Mesenchymal stem cell (in vitro differentiated cells and primary cell): ENCODE results near the gene PRR36.
A peak's percentile ranks its signal among the peaks of the same experiment; 100 is the strongest.

Source experiments
- DNase-seq: peaks from one replicate; pipeline ENCODE4 v3.0.0-alpha.2; 2013
- H2AFZ ChIP-seq: one replicate; pipeline ENCODE4 v1.6.1; 2013; ENCODE audit warnings: low read depth, mild to moderate bottlenecking, control low read depth, inconsistent platforms, low read length, moderate library complexity
- H2AK5ac ChIP-seq: 2 replicates; pipeline ENCODE4 v1.6.1; 2013; ENCODE audit warnings: low read length, moderate library complexity, mild to moderate bottlenecking, inconsistent platforms; ENCODE audit not compliant: severe bottlenecking
- H2BK120ac ChIP-seq: one replicate; pipeline ENCODE4 v1.6.1; 2013; ENCODE audit warnings: low read depth, mild to moderate bottlenecking, inconsistent platforms, low read length, moderate library complexity
- H2BK12ac ChIP-seq, 2 experiments: one replicate each; pipeline ENCODE4 v1.6.1; 2013; ENCODE audit warnings: inconsistent platforms in 2 of 2, low read length in 2 of 2, mild to moderate bottlenecking in 2 of 2, moderate library complexity in 2 of 2, control low read depth in 1 of 2
- H2BK15ac ChIP-seq: one replicate; pipeline ENCODE4 v1.6.1; 2013; ENCODE audit warnings: mild to moderate bottlenecking, low read depth, inconsistent platforms; ENCODE audit not compliant: poor library complexity, severe bottlenecking
- H2BK5ac ChIP-seq: 2 replicates; pipeline ENCODE4 v1.6.1; 2013; ENCODE audit warnings: low read depth, mild to moderate bottlenecking, low read length, control low read depth, inconsistent platforms; ENCODE audit not compliant: poor library complexity, severe bottlenecking
- H3K14ac ChIP-seq, 2 experiments: one replicate each; pipeline ENCODE4 v1.6.1; 2013; ENCODE audit warnings: inconsistent platforms in 2 of 2, low read length in 2 of 2, control low read depth in 1 of 2, mild to moderate bottlenecking in 1 of 2, moderate library complexity in 1 of 2
- H3K18ac ChIP-seq, 2 experiments: one replicate each; pipeline ENCODE4 v1.6.1; 2013; ENCODE audit warnings: inconsistent platforms in 2 of 2, low read length in 2 of 2, control low read depth in 1 of 2, low read depth in 1 of 2, mild to moderate bottlenecking in 1 of 2
- H3K23ac ChIP-seq, 2 experiments: one replicate each; pipeline ENCODE4 v1.6.1; 2013; ENCODE audit warnings: inconsistent platforms in 2 of 2, low read length in 2 of 2, mild to moderate bottlenecking in 2 of 2, moderate library complexity in 2 of 2, control low read depth in 1 of 2
- H3K27ac ChIP-seq: 2 replicates; pipeline ENCODE4 v1.5.1; 2013; ENCODE audit warnings: mild to moderate bottlenecking, moderate library complexity, low read length, control low read depth, inconsistent platforms; ENCODE audit not compliant: poor library complexity, severe bottlenecking
- H3K27me3 ChIP-seq, 2 experiments: 2 replicates each; pipeline versions ENCODE4 v1.6.1 to v1.7.0; 2013; ENCODE audit warnings: low read length in 2 of 2, mild to moderate bottlenecking in 2 of 2, moderate library complexity in 2 of 2, control low read depth in 1 of 2, inconsistent platforms in 1 of 2; ENCODE audit not compliant: control insufficient read depth in 1 of 2, insufficient read depth in 1 of 2
- H3K36me3 ChIP-seq, 2 experiments: 2 replicates each; pipeline versions ENCODE4 v1.6.1 to v1.7.0; 2013; ENCODE audit warnings: low read length in 2 of 2, control low read depth in 1 of 2, inconsistent platforms in 1 of 2, low read depth in 1 of 2, mild to moderate bottlenecking in 1 of 2; ENCODE audit not compliant: insufficient read depth in 2 of 2, control insufficient read depth in 1 of 2
- H3K4ac ChIP-seq, 2 experiments: one replicate each; pipeline ENCODE4 v1.6.1; 2013; ENCODE audit warnings: inconsistent platforms in 2 of 2, low read length in 2 of 2, mild to moderate bottlenecking in 2 of 2, moderate library complexity in 2 of 2, control low read depth in 1 of 2, low read depth in 1 of 2
- H3K4me1 ChIP-seq: 2 replicates; pipeline ENCODE4 v1.6.1; 2013; ENCODE audit warnings: low read depth, low read length, control low read depth; ENCODE audit not compliant: control insufficient read depth, insufficient read depth
- H3K4me2 ChIP-seq: 2 replicates; pipeline ENCODE4 v1.6.1; 2013; ENCODE audit warnings: low read length, mild to moderate bottlenecking, inconsistent platforms; ENCODE audit not compliant: poor library complexity, severe bottlenecking
- H3K4me3 ChIP-seq, 2 experiments: 2 replicates each; pipeline versions ENCODE4 v1.5.1 to v1.7.0; 2013; ENCODE audit warnings: low read length in 2 of 2, mild to moderate bottlenecking in 2 of 2, control low read depth in 1 of 2, low read depth in 1 of 2; ENCODE audit not compliant: insufficient read depth in 1 of 2
- H3K79me1 ChIP-seq: replicated peaks from 2 replicates; pipeline ENCODE4 v1.6.1; 2013; ENCODE audit warnings: mild to moderate bottlenecking, control low read depth, low read length, inconsistent platforms; ENCODE audit not compliant: poor library complexity, severe bottlenecking
- H3K9ac ChIP-seq: 2 replicates; pipeline ENCODE4 v1.7.0; 2013; ENCODE audit warnings: mild to moderate bottlenecking, low read length, moderate library complexity
- H3K9me3 ChIP-seq: 2 replicates; pipeline ENCODE4 v1.7.0; 2013; ENCODE audit warnings: mild to moderate bottlenecking, low read length; ENCODE audit not compliant: control insufficient read depth
- H4K8ac ChIP-seq: one replicate; pipeline ENCODE4 v1.6.1; 2013; ENCODE audit warnings: inconsistent platforms, mild to moderate bottlenecking, low read length, moderate library complexity
- H4K91ac ChIP-seq: one replicate; pipeline ENCODE4 v1.6.1; 2013; ENCODE audit warnings: mild to moderate bottlenecking, low read length, inconsistent platforms
- WGBS: methylation state at CpG from one replicate; pipeline ENCODE4 v1.1.7; 2013; ENCODE audit warnings: mixed read lengths; 5-methylcytosine and 5-hydroxymethylcytosine counted together

Gene PRR36

DNA sequence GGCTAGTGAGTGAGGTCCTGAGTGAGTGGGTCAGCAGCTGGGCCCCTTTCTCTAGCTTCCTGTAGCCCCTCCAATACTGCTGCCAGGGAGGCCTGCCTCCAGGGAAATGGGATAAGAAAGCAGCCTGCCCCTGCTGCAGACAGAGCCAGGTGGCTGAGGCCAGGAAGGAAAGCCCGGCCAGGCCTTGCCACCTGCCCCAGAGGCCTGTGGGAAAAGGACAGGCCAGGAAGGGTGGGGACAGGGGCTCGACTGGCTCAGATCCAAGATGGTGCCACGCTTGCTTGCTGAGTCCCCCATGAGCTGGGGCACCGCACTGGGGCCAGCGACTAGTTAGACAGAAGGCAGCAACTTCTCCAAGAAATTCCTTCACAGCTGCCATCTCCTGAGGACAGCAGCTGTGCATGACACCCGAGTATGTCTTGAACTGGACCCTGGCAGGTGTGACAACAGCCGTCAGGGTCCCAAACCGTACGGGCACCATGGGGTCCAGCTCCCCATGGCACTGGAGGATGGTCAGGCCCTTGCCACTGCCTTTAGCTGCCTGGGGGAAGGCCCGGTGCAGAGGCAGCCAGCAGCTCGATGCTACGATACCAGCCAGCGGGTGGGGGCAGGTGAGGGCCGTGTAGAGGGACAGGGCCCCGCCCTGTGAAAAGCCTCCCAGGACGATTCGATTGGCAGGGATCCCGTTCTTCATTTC is 5.1 kb upstream of the PRR36 start:
- no peak overlapping the region for H3K4ac ChIP-seq
- peaks cover 8% of the 10 kb centered on the region for H3K4me1 ChIP-seq
- DNase-seq = no peak
- H3K27ac ChIP-seq = no peak overlapping the region
- no peak overlapping the region for H3K9ac ChIP-seq
- peaks cover 0 to 4% of the 10 kb centered on the region in 2 experiments for H3K36me3 ChIP-seq
- no peak overlapping the region for H2BK120ac ChIP-seq
- H3K27me3 ChIP-seq = peaks cover 20 to 26% of the 10 kb centered on the region in 2 experiments
- H3K23ac ChIP-seq = no peak overlapping the region
- H3K4me3 ChIP-seq = no peak overlapping the region
- H3K4me2 ChIP-seq = no peak overlapping the region
- 85% methylated on average over 18 of the region's 18 CpGs for WGBS
- no peak overlapping the region for H2AFZ ChIP-seq
- no peak overlapping the region for H2BK15ac ChIP-seq
- no peak overlapping the region for H4K8ac ChIP-seq
- H4K91ac ChIP-seq = no peak overlapping the region
- H2AK5ac ChIP-seq = no peak overlapping the region
- no peaks in the 10 kb centered on the region for H3K79me1 ChIP-seq
- no peak overlapping the region for H2BK12ac ChIP-seq
- no peak overlapping the region for H3K18ac ChIP-seq
- no peak overlapping the region for H3K14ac ChIP-seq
- H2BK5ac ChIP-seq = no peak overlapping the region
- H3K9me3 ChIP-seq = no peaks in the 10 kb centered on the region

DNA sequence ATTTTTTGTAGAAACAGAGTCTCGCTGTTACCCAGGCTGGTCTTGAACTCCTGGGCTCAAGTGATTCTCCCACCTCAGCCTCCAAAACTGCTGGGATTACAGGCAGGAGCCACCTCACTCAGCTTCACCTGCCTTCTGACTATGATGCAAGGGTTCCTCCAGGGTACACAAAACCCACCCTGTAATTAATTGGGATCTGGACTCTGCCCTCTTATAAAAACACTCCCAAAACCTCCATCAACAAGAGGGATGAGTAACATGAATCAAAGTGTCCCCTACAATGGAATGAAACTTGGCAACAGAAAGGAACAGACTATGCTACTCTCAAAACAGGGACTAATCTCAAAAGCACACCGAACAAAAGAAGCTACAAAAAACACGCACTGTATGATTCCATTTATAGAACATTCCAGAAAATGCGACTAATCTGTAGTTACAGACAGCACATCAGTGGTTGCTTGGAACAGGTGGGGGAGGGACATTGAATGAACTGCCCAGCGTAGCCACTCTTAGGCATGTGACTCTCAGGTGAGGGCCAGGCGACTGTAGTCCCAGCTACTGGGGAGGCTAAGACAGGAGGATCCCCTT is 3.2 kb upstream of the PRR36 start:
- Histone ChIP-seq H3K9me3 (no peaks in the 10 kb centered on the region), H2BK5ac (no peak overlapping the region), H3K27ac (no peak overlapping the region), H2AK5ac (no peak overlapping the region), H4K8ac (no peak overlapping the region), H3K27me3 (peaks cover 35 to 45% of the 10 kb centered on the region in 2 experiments), H3K4me3 (no peak overlapping the region), H3K79me1 (no peaks in the 10 kb centered on the region), H3K36me3 (peaks cover 0 to 4% of the 10 kb centered on the region in 2 experiments), H4K91ac (no peak overlapping the region), H3K9ac (no peak overlapping the region), H3K4me2 (no peak overlapping the region), H2BK12ac (no peak overlapping the region), H2BK15ac (no peak overlapping the region), H2AFZ (no peak overlapping the region), H3K18ac (no peak overlapping the region), H3K14ac (no peak overlapping the region), H3K4ac (no peak overlapping the region), H3K4me1 (peaks cover 18% of the 10 kb centered on the region), H3K23ac (no peak overlapping the region), H2BK120ac (no peak overlapping the region)
- DNase-seq = no peak
- 93% methylated on average over 5 of the region's 6 CpGs for WGBS

DNA sequence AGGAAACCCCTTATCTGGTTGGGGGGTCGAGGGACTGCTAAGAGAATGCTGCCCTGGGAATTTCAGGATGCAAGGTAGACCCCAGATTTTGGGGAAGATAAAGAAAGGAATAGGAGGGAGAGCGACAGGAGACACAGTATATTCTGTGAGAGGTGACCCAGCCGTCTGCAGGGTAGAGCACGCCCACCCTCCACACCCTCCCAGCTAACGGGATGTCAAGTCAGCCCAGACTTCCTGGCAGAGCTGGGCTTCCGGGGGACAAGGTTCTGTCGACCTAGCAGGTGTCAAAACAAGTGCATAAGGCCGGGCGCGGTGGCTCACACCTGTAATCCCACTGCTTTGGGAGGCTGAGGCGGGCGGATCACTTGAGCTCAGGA is 695 bp upstream of the PRR36 start:
- no peaks in the 10 kb centered on the region for H3K9me3 ChIP-seq
- H3K4me1 ChIP-seq = peaks cover 39% of the 10 kb centered on the region
- H2BK5ac ChIP-seq = peak overlapping the region; percentile 19
- H2AK5ac ChIP-seq = no peak overlapping the region
- H3K27me3 ChIP-seq = peaks cover 30 to 53% of the 10 kb centered on the region in 2 experiments
- no peaks in the 10 kb centered on the region for H3K79me1 ChIP-seq
- no peak overlapping the region for H3K14ac ChIP-seq
- no peak overlapping the region for H4K91ac ChIP-seq
- H3K23ac ChIP-seq = peak overlapping the region in 1 of 2 experiments; percentile 89
- H3K36me3 ChIP-seq = peaks cover 0 to 4% of the 10 kb centered on the region in 2 experiments
- no peak overlapping the region for H4K8ac ChIP-seq
- no peak overlapping the region for H3K27ac ChIP-seq
- 56% methylated on average over 12 of the region's 12 CpGs for WGBS
- H3K4me2 ChIP-seq = peak overlapping the region; percentile 95
- H2BK120ac ChIP-seq = no peak overlapping the region
- H2AFZ ChIP-seq = no peak overlapping the region
- H3K4me3 ChIP-seq = peak overlapping the region in 1 of 2 experiments; percentile 56
- H3K18ac ChIP-seq = peak overlapping the region in 1 of 2 experiments; percentile 18
- H3K9ac ChIP-seq = no peak overlapping the region
- no peak overlapping the region for H2BK12ac ChIP-seq
- H2BK15ac ChIP-seq = no peak overlapping the region
- DNase-seq = no peak
- H3K4ac ChIP-seq = no peak overlapping the region

DNA sequence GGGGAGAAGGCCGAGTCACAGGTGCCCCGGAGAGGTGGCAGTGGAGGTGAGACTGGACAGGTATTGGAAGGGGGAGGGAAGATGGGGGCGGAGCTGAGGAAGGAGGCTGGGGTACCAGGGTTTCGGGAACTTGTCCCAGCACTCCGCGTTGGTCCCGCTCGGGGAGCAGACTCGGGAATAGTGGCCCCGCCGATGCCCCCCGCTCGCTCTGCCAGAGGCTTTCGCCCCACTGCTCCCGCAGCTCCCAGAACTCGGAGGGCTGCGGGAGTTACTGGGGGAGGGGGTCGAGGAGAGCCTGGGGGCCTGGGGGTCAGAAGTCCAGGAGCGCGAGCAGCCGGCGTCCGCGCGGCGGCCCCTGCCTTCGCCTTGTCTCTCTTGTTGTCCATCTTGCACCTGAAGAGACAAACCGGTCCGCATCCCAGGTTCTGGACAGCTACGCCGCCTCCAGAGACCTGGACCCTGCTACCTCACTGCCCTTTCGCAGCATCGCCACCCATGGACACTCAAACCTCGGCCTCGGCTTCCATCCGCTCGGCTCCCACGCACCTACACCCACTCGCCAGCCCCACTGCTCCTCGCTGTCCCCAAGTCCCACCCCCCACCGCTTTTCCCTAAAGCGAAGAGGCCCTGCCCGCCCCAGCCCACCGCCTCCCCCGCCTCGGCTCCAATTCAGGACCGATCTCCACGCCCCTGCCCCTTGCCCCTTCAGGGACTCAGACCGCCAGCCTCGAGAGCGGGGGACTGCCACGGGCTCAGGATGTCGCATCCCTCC is 700 bp downstream of the PRR36 start:
- H2AK5ac ChIP-seq = no peak overlapping the region
- H3K27ac ChIP-seq = no peak overlapping the region
- no peak overlapping the region for H2BK5ac ChIP-seq
- no peak for DNase-seq
- no peak overlapping the region for H3K18ac ChIP-seq
- H3K23ac ChIP-seq = no peak overlapping the region
- no peaks in the 10 kb centered on the region for H3K79me1 ChIP-seq
- H2BK15ac ChIP-seq = no peak overlapping the region
- H3K27me3 ChIP-seq = peaks cover 30 to 55% of the 10 kb centered on the region in 2 experiments
- H4K91ac ChIP-seq = no peak overlapping the region
- peaks cover 50% of the 10 kb centered on the region for H3K4me1 ChIP-seq
- H4K8ac ChIP-seq = no peak overlapping the region
- no peak overlapping the region for H3K4ac ChIP-seq
- no peak overlapping the region for H2AFZ ChIP-seq
- no peak overlapping the region for H2BK120ac ChIP-seq
- H3K36me3 ChIP-seq = no peaks in the 10 kb centered on the region
- H3K4me3 ChIP-seq = peak overlapping the region in 1 of 2 experiments; percentile 56
- 35% methylated on average over 33 of the region's 53 CpGs for WGBS
- peak overlapping the region; percentile 95 for H3K4me2 ChIP-seq
- H3K9ac ChIP-seq = no peak overlapping the region
- no peak overlapping the region for H2BK12ac ChIP-seq
- no peak overlapping the region for H3K14ac ChIP-seq
- H3K9me3 ChIP-seq = no peaks in the 10 kb centered on the region
